OCI-LY7 (cell line): ENCODE results near the gene PLEKHA5. TPM values are rescaled to one million over a fixed set of nuclear protein-coding genes. Genes with fewer than 3 reads are reported as not detected.

Experiments used
- BruUV-seq: library from RNA; stranded (reverse); fragments of 400-500 nt; replicated peaks from 2 replicates; lab custom pipeline; 2021; lab: Mats Ljungman, UMichigan
- CTCF ChIA-PET: fragments of 300-600 bp; sonication (Branson Sonifier 250); formaldehyde crosslinking; loops from one replicate; lab custom pipeline; 2022; ENCODE audit warnings: antibody characterized with exemption; ENCODE audit not compliant: unreplicated experiment; lab: Charles Lee
- POLR2A ChIA-PET: fragments of 300-600 bp; sonication (Branson Sonifier 250); formaldehyde crosslinking; loops from one replicate; lab custom pipeline; 2022; ENCODE audit warnings: antibody characterized with exemption; lab: Charles Lee
- DNase-seq: peaks from one replicate; pipeline ENCODE4 v3.0.0-alpha.2; 2015; ENCODE audit warnings: low spot score
- H2AFZ ChIP-seq: fragments of 200-600 bp; sonication (generic), shearing (Covaris generic); 2 replicates; pipeline ENCODE4 v1.6.1; 2014; ENCODE audit warnings: mild to moderate bottlenecking, antibody characterized with exemption, low read length, moderate library complexity
- H3K27ac ChIP-seq: fragments of 200-600 bp; sonication (generic); 2 replicates; pipeline ENCODE4 v1.5.1; 2014; ENCODE audit warnings: mixed run types, low read depth, mild to moderate bottlenecking, moderate library complexity, low read length, inconsistent platforms; ENCODE audit not compliant: poor library complexity, severe bottlenecking
- H3K36me3 ChIP-seq: fragments of 200-600 bp; sonication (generic); 2 replicates; pipeline ENCODE4 v1.6.1; 2014; ENCODE audit warnings: mild to moderate bottlenecking, antibody characterized with exemption, low read length, moderate library complexity, mixed read lengths; ENCODE audit not compliant: insufficient read depth
- H3K4me1 ChIP-seq: fragments of 200-600 bp; sonication (generic); 2 replicates; pipeline ENCODE4 v1.5.1; 2014; ENCODE audit warnings: mild to moderate bottlenecking, low read length; ENCODE audit not compliant: insufficient read depth, poor library complexity, severe bottlenecking
- H3K4me2 ChIP-seq: fragments of 200-600 bp; sonication (generic); 2 replicates; pipeline ENCODE4 v1.6.1; 2014; ENCODE audit warnings: mild to moderate bottlenecking, low read length
- H3K4me3 ChIP-seq: fragments of 200-600 bp; sonication (generic); 2 replicates; pipeline ENCODE4 v1.5.1; 2014; ENCODE audit warnings: mild to moderate bottlenecking, low read depth, low read length; ENCODE audit not compliant: poor library complexity, severe bottlenecking
- H3K79me2 ChIP-seq: fragments of 200-600 bp; sonication (generic); 2 replicates; pipeline ENCODE4 v1.6.1; 2016; ENCODE audit warnings: low read depth, mild to moderate bottlenecking, low read length, moderate library complexity, mixed read lengths; ENCODE audit not compliant: insufficient read depth
- H3K9me2 ChIP-seq: fragments of 200-600 bp; sonication (generic); 2 replicates; pipeline ENCODE4 v1.6.1; 2016; ENCODE audit warnings: mild to moderate bottlenecking, low read length, mixed read lengths; ENCODE audit not compliant: insufficient read depth
- H3K9me3 ChIP-seq: fragments of 200-600 bp; sonication (generic); 2 replicates; pipeline ENCODE4 v1.6.1; 2014; ENCODE audit warnings: mild to moderate bottlenecking, mixed run types, low read length, mixed read lengths
- H4K20me1 ChIP-seq: fragments of 200-600 bp; sonication (generic); 2 replicates; pipeline ENCODE4 v1.6.1; 2014; ENCODE audit warnings: mild to moderate bottlenecking, antibody characterized with exemption, low read length, moderate library complexity, mixed read lengths; ENCODE audit not compliant: insufficient read depth
- EZH2phosphoT487 ChIP-seq: fragments of 200-600 bp; sonication (generic); IDR thresholded peaks from 2 replicates; pipeline ENCODE4 v1.6.1; 2018; ENCODE audit warnings: low read depth, borderline replicate concordance, mild to moderate bottlenecking, mixed run types, antibody characterized with exemption, low read length, moderate library complexity, mixed read lengths
- intact Hi-C: fragments of 100-400 bp; cut with micrococcal nuclease; formaldehyde crosslinking; loops from one replicate; pipeline ENCODE4 v1.10.0; 2022; ENCODE audit not compliant: unreplicated experiment
- total RNA-seq, 2 experiments: library from RNA; depleted of rRNA in 1 of 2; stranded (reverse); fragments of >200 nt in 1 of 2; shearing (Covaris generic) in 1 of 2; gene quantifications; 2 replicates each; pipeline ENCODE4 v1.2.3, GENCODE V29; 2014 to 2022
- TF ChIP-seq, protein P1 (sequence below): fragments of 200-600 bp; sonication (generic); conservative IDR thresholded peaks from 2 replicates; pipeline ENCODE4 v1.5.1; 2014; ENCODE audit warnings: mild to moderate bottlenecking, antibody characterized with exemption, low read length, moderate library complexity, mixed read lengths

Gene PLEKHA5
- total RNA-seq, 2 experiments from 2014 or later: 2.7 TPM; not detected in 1

DNA sequence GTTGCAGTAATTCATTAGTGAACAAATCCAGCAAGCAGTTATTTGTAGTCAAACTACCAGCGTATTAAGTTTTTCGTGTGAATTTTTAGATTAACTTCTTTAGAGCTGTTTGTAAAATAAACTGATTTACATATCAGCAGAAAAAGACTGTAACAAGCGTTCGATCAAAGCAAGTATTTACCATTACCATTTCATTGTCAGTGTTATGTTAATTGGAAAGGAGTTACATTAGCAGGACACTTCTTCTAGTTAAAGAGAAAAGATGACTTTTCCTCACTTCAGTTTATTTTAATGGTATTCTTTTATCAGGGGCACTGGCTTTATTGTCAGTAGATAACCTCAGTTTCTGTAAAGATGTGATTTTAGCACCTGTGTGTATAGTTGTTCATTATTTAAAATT is 158.6 kb downstream of the PLEKHA5 start:
- Histone ChIP-seq H3K4me1 (no peaks in the 10 kb centered on the region), H3K36me3 (no peaks in the 10 kb centered on the region), H3K79me2 (no peaks in the 10 kb centered on the region), H3K4me3 (no peak overlapping the region), H2AFZ (no peak overlapping the region), H3K27ac (no peak overlapping the region), H4K20me1 (no peaks in the 10 kb centered on the region), H3K9me2 (no peaks in the 10 kb centered on the region), H3K4me2 (no peak overlapping the region), H3K9me3 (no peaks in the 10 kb centered on the region)
- DNase-seq: no peak
- no TSS peak for BruUV-seq
- TF ChIP-seq EZH2phosphoT487: no peak
- TF ChIP-seq, protein P1, sequence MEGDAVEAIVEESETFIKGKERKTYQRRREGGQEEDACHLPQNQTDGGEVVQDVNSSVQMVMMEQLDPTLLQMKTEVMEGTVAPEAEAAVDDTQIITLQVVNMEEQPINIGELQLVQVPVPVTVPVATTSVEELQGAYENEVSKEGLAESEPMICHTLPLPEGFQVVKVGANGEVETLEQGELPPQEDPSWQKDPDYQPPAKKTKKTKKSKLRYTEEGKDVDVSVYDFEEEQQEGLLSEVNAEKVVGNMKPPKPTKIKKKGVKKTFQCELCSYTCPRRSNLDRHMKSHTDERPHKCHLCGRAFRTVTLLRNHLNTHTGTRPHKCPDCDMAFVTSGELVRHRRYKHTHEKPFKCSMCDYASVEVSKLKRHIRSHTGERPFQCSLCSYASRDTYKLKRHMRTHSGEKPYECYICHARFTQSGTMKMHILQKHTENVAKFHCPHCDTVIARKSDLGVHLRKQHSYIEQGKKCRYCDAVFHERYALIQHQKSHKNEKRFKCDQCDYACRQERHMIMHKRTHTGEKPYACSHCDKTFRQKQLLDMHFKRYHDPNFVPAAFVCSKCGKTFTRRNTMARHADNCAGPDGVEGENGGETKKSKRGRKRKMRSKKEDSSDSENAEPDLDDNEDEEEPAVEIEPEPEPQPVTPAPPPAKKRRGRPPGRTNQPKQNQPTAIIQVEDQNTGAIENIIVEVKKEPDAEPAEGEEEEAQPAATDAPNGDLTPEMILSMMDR: no peak
- ChIA-PET POLR2A (interaction anchor here (0.6 to 0.7 kb wide), 2 partner anchors 33 to 1051 kb away, joined by 3 read pairs; no protein-coding TSS in a partner anchor), CTCF (no interaction called here)
- intact Hi-C loops: loop anchor here (2.0 to 10.0 kb wide), 2 partner anchors 287 to 1147 kb away; no protein-coding TSS in a partner anchor

DNA sequence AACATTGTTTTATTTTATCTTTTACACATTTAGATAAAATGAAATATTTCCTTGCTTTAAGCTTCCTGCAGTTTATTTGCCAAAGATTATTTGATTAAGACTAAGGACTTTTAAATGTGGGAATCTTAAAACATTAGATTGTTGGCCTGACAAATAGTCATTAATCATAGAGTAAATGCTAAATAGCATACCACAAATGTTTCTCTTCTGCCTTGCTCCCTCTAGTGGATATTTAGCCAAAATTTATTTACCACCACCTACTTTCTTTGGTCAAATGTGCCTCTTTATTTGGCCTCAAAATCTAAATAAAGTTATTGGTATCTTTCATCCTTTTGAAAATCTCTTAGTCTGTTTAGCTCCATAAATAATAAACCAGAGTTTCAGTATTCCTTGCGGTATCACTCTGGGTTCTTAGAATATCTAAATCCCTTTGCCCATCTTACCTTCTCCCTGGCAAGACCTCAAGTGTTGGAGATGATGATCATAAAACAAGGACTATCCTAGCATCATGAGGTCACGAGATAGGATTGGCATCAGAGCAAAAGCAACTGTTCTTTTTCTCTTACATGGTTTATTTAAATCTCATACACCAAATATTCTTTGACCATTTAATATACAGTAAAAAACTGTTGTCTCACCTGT is 159.2 kb downstream of the PLEKHA5 start:
- Histone ChIP-seq H3K4me3 (no peak overlapping the region), H3K4me1 (no peaks in the 10 kb centered on the region), H4K20me1 (no peaks in the 10 kb centered on the region), H3K27ac (no peak overlapping the region), H3K4me2 (no peak overlapping the region), H3K9me3 (no peaks in the 10 kb centered on the region), H3K79me2 (no peaks in the 10 kb centered on the region), H3K9me2 (no peaks in the 10 kb centered on the region), H2AFZ (no peak overlapping the region), H3K36me3 (no peaks in the 10 kb centered on the region)
- ChIA-PET POLR2A (interaction anchor here (0.6 to 0.7 kb wide), 2 partner anchors 34 to 1051 kb away, joined by 3 read pairs; no protein-coding TSS in a partner anchor), CTCF (no interaction called here)
- peak; percentile 39 for DNase-seq
- no peak for TF ChIP-seq EZH2phosphoT487
- TF ChIP-seq, protein P1: peak; percentile 87
- intact Hi-C loops: loop anchor here (2.0 to 10.0 kb wide), 2 partner anchors 286 to 1148 kb away; no protein-coding TSS in a partner anchor
- no TSS peak for BruUV-seq
